ENCODE measurements around the gene NTSR1.

Gene NTSR1

DNA sequence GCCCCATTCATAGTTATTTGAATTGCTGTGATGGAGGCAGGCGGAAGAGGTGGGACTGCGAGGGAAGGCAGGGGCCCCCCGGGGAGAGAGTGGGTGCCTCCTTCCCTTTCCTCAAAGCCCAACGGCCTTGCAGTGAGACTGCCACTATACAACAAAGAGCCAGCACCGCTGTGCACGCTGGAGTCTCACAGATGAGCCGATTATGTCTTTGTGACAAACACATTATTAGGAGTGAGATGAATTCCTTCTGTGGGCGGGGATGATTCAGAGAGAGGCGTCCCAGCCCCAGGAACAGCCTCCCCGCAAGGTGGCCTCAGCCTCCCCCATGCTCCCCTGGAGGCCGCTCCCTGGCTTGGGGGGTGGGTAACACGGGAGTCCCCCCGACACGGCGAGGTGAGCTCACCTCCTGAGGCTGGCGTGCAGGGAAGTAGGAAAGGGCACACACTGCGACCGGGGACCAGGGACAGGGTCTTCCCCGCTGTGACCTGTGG, 26.7 kb downstream of the NTSR1 start:
- no peaks in the 10 kb centered on the region for H3K9me3 ChIP-seq (ENCODE audit: control insufficient read depth, low read length)
- no peaks in the 10 kb centered on the region for H3K36me3 ChIP-seq (ENCODE audit: control insufficient read depth, insufficient read depth, low read length)
- no peak overlapping the region for H3K4me3 ChIP-seq (ENCODE audit: low read length)
- peaks cover 21% of the 10 kb centered on the region for H3K27me3 ChIP-seq (ENCODE audit: control insufficient read depth, insufficient read depth, low read length)
- H3K9ac ChIP-seq (ENCODE audit: low read length): no peak overlapping the region
- no peaks in the 10 kb centered on the region for H3K4me1 ChIP-seq (ENCODE audit: control insufficient read depth, insufficient read depth, low read length)

DNA sequence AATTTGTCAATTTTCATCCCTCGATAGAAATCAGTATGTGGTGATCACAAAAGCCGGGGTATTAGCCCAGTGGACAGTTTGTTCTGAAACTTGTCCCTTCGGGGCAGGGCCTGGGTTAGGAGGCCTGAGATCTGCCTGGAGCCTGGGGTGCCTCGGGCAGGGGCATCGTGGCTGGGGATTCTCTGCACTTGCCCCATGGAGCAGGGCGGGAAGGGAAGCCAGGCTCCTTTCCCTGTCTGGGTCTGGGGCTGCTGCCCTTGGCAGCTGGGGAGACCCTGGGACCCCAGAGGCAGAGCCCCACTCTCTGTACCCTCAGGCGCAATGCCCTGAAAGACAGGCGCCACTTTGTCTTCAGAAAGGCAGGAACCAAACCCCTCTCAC, 27.4 kb downstream of the NTSR1 start:
- no peak overlapping the region for H3K4me3 ChIP-seq (ENCODE audit: low read length)
- no peaks in the 10 kb centered on the region for H3K36me3 ChIP-seq (ENCODE audit: control insufficient read depth, insufficient read depth, low read length)
- no peaks in the 10 kb centered on the region for H3K4me1 ChIP-seq (ENCODE audit: control insufficient read depth, insufficient read depth, low read length)
- no peak overlapping the region for H3K9ac ChIP-seq (ENCODE audit: low read length)
- H3K9me3 ChIP-seq (ENCODE audit: control insufficient read depth, low read length): no peaks in the 10 kb centered on the region
- H3K27me3 ChIP-seq (ENCODE audit: control insufficient read depth, insufficient read depth, low read length): peaks cover 22% of the 10 kb centered on the region

DNA sequence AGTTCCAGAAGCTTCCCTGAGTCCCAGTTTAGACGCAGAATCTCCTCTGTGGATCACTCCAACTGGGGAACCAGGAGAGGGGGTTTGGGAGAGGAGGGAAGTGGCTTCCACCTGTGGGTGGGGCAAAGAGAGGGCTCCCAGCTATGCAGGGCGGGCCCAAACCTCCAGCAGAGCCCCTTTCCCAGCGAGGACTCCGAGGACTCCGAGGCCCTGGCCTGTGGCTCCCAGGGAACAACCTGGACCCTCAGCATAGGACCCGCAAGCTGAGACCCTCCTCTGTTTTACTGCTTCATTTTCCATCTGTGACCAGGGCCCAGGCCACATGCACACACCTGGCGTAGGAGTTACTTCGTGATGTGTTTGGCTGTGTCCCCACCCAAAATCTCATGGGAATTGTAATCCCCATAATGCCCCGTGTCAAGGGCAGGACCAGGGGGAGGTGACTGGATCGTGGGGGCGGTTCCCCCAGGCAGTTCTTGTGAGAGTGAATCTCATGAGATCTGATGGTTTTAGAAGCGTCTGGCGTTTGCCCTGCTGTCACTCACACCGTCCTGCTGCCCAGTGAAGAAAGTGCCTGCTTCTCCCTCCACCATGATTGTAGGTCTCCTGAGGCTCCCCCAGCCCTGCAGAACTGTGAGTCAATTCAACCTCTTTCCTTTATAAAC, 27.9 kb downstream of the NTSR1 start:
- peaks cover 27% of the 10 kb centered on the region for H3K27me3 ChIP-seq (ENCODE audit: control insufficient read depth, insufficient read depth, low read length)
- no peak overlapping the region for H3K4me3 ChIP-seq (ENCODE audit: low read length)

DNA sequence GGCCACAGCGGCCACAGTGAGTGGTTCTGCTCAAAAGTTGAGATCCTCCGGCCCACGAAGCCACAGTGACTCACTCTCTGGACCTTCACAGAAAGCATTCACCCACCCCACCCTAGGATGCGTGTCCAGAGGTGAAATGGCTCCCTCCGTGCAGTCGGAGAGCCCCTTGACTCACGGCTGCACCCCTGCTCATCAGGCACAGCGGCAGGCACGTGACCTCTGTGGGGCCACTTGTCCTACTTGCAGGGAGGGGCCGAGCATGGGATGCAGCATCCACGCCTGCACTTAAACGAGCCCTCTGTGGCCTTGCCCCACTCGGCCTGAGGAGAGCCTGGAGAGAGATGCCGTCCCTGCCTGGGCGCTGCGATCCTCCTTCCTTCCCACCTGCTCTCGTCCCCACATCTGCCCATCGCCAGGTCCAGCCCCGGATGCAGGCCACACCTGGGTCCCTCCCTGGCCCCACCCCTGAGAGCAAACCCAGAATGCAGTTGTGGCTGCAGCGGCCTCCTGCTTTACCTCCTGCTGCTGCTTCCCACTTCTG, 28.7 kb downstream of the NTSR1 start:
- no peak overlapping the region for H3K9ac ChIP-seq (ENCODE audit: low read length)
- no peak overlapping the region for H3K4me3 ChIP-seq (ENCODE audit: low read length)
- no peaks in the 10 kb centered on the region for H3K9me3 ChIP-seq (ENCODE audit: control insufficient read depth, low read length)
- no peaks in the 10 kb centered on the region for H3K4me1 ChIP-seq (ENCODE audit: control insufficient read depth, insufficient read depth, low read length)
- peaks cover 31% of the 10 kb centered on the region for H3K27me3 ChIP-seq (ENCODE audit: control insufficient read depth, insufficient read depth, low read length)
- H3K36me3 ChIP-seq (ENCODE audit: control insufficient read depth, insufficient read depth, low read length): no peaks in the 10 kb centered on the region

More for the DNA sequence above, 27.9 kb downstream of the NTSR1 start:
- Histone ChIP-seq H3K9ac (ENCODE audit: low read length) (no peak overlapping the region), H3K36me3 (ENCODE audit: control insufficient read depth, insufficient read depth, low read length) (no peaks in the 10 kb centered on the region), H3K4me1 (ENCODE audit: control insufficient read depth, insufficient read depth, low read length) (no peaks in the 10 kb centered on the region), H3K9me3 (ENCODE audit: control insufficient read depth, low read length) (no peaks in the 10 kb centered on the region)

DNA sequence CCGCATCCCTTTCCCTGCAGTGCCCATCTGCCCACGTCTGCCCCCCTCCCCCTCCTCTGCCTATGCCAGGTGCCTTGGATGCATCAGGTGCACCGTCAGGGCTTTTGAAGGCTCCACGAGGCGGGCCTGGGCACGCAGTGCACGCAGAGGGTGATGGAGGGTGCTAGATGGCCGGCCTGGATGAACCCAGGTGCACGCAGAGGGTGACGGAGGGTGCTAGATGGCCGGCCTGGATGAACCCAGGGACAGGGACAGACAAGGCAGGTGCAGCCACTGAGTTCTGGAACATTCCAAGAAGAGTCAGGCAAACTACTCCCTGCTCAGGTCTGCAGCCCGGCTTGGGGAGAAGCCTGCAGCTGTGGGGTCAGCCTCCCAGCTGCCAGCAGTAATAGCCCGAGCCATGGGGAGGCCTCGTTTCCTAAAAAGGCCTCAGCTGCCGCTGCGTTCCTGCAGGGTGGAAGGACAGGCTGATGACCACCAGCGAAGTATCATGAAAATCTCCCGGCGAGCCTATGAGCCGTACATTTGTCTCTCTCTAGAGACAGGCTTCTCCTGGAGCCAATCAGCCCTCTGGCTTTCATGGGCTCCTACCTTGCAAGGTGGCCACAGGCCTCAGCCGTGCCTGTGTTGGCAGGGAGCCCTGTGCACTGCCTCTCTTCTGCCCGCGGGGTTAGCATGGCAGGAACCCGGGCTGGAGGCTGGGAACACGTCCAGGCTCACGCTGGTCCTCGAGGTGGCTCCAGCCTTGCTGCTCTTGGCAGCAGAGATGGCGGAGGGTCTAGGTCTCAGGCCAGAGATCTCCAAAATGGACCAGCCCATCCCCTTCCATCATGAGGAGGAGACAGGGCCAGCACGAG, 29.6 kb downstream of the NTSR1 start:
- Histone ChIP-seq H3K4me3 (ENCODE audit: low read length) (no peak overlapping the region), H3K9me3 (ENCODE audit: control insufficient read depth, low read length) (no peaks in the 10 kb centered on the region), H3K4me1 (ENCODE audit: control insufficient read depth, insufficient read depth, low read length) (no peaks in the 10 kb centered on the region), H3K9ac (ENCODE audit: low read length) (no peak overlapping the region), H3K27me3 (ENCODE audit: control insufficient read depth, insufficient read depth, low read length) (peaks cover 28% of the 10 kb centered on the region), H3K36me3 (ENCODE audit: control insufficient read depth, insufficient read depth, low read length) (no peaks in the 10 kb centered on the region)

DNA sequence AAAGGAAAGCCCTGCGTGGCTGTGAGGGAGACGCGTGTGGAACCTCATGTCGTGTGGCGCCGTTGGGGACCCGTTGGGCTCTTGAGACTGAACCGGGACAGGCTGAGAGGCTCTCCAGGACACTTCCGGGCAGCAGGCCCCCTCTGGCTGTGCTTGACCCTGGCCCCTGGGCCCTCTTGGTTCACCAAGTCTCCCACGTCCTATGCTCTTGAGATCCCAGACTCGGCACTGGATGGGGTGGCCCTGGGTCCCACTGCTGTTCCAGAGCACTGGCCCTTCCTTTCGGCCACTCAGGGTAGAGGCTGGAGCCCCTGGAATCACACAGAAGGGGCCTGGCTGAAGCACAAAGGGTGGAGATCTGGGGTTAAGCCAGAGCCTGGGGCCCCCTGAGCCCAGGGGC, 30.4 kb downstream of the NTSR1 start:
- Histone ChIP-seq H3K4me1 (ENCODE audit: control insufficient read depth, insufficient read depth, low read length) (no peaks in the 10 kb centered on the region), H3K36me3 (ENCODE audit: control insufficient read depth, insufficient read depth, low read length) (no peaks in the 10 kb centered on the region), H3K4me3 (ENCODE audit: low read length) (no peak overlapping the region), H3K27me3 (ENCODE audit: control insufficient read depth, insufficient read depth, low read length) (peaks cover 23% of the 10 kb centered on the region), H3K9ac (ENCODE audit: low read length) (no peak overlapping the region), H3K9me3 (ENCODE audit: control insufficient read depth, low read length) (no peaks in the 10 kb centered on the region)

DNA sequence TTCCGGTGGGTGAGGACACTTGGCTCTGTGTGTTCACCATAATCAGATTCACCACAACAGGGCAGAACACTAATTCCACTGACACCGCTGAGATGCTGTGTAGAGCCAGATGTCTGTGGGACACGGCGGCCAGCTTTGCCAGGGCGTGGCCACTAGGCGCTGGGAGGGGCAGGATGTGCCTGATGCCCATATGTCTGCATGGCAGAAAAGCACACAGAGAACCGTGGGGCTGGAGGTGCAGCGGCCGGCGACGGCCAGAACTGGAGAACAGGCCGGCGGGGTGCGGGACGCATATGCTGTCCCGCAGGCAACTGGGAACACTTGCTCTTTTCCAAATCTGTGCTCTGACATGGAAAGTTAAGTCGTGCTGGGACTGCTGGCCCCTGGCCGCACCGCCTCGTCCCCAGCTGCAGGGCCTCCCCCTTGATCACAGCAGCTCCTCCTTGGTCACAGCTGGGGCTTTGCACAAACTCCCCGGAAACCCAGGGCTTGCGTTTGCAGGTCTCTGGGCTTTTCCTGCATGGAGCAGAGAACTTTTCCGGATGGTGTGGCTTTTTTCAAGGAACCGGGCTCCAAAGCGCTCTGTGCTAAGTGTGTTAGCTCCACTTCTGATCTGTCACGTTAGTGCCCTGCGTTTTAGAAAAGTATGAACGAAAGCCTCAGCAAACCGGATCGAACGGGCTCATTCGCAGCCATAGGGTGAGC, 31.1 kb downstream of the NTSR1 start:
- Histone ChIP-seq H3K9me3 (ENCODE audit: control insufficient read depth, low read length) (no peaks in the 10 kb centered on the region), H3K36me3 (ENCODE audit: control insufficient read depth, insufficient read depth, low read length) (no peaks in the 10 kb centered on the region), H3K9ac (ENCODE audit: low read length) (no peak overlapping the region), H3K27me3 (ENCODE audit: control insufficient read depth, insufficient read depth, low read length) (peaks cover 23% of the 10 kb centered on the region), H3K4me1 (ENCODE audit: control insufficient read depth, insufficient read depth, low read length) (no peaks in the 10 kb centered on the region), H3K4me3 (ENCODE audit: low read length) (no peak overlapping the region)

DNA sequence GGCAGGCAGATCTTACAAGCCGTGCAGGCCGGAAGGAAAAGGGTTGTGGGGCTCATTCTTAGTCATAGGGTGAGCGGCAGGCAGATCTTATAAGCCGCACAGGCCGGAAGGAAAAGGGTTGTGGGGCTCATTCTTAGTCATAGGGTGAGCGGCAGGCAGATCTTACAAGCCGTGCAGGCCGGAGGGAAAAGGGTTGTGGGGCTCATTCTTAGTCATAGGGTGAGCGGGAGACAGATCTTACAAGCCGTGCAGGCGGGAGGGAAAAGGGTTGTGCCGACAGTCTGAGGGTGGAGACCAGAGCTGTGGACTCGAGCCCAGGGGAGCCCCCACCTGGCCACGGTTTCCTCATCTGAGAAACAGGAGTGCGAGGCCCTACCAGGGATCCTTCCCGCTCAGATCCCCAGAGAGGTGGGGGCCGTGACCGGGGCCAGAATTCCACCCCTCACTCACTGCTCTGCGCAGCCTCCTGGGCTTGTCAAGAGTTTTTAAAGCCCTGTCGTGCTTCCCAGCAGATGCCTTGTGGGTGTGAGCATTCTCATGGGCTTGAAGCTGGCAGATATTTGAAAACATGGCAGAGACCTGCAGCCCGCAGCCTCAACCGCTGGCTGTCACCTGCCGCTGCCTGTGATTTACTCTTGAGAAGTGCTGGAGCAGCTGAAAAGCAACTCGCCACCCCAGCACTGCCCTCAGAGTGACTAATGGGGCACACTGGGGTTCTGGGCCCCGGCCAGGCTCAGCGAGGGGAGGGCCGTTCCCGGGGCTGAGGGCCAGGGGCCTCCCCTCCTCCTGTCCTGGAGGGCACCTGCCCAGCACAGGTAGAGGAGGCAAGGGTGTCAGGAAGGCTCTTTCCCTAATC, 31.9 kb downstream of the NTSR1 start:
- peaks cover 19% of the 10 kb centered on the region for H3K27me3 ChIP-seq (ENCODE audit: control insufficient read depth, insufficient read depth, low read length)
- no peak overlapping the region for H3K4me3 ChIP-seq (ENCODE audit: low read length)
- no peaks in the 10 kb centered on the region for H3K9me3 ChIP-seq (ENCODE audit: control insufficient read depth, low read length)
- H3K9ac ChIP-seq (ENCODE audit: low read length): no peak overlapping the region
- H3K4me1 ChIP-seq (ENCODE audit: control insufficient read depth, insufficient read depth, low read length): no peaks in the 10 kb centered on the region
- H3K36me3 ChIP-seq (ENCODE audit: control insufficient read depth, insufficient read depth, low read length): no peaks in the 10 kb centered on the region

DNA sequence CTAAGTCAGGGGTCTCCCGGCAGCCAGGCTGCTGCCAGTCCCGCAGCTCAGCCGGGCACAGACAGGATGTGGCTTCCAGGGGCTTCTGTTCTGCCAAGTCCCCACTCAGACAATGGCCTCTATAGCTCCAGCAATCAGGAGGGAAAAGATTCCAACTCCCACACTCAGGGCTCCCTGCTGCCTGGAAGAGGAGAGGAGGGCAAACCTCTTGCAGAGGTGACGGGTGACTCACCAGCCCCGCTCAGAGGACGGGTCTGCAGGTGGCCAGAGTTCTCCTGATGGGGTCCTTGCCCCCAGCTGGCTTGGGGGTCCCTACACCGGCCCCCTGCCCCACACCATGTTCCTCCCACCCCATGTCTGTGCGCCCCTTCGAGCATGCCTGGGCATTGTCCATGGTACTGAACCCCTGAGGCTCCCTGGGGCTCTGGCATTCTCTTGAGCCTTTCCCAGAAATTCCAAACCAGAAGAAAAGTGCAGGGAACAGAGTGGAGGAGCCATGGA, 32.6 kb downstream of the NTSR1 start:
- Histone ChIP-seq H3K27me3 (ENCODE audit: control insufficient read depth, insufficient read depth, low read length) (peaks cover 22% of the 10 kb centered on the region), H3K4me1 (ENCODE audit: control insufficient read depth, insufficient read depth, low read length) (no peaks in the 10 kb centered on the region), H3K4me3 (ENCODE audit: low read length) (no peak overlapping the region), H3K9me3 (ENCODE audit: control insufficient read depth, low read length) (no peaks in the 10 kb centered on the region), H3K36me3 (ENCODE audit: control insufficient read depth, insufficient read depth, low read length) (no peaks in the 10 kb centered on the region), H3K9ac (ENCODE audit: low read length) (no peak overlapping the region)

DNA sequence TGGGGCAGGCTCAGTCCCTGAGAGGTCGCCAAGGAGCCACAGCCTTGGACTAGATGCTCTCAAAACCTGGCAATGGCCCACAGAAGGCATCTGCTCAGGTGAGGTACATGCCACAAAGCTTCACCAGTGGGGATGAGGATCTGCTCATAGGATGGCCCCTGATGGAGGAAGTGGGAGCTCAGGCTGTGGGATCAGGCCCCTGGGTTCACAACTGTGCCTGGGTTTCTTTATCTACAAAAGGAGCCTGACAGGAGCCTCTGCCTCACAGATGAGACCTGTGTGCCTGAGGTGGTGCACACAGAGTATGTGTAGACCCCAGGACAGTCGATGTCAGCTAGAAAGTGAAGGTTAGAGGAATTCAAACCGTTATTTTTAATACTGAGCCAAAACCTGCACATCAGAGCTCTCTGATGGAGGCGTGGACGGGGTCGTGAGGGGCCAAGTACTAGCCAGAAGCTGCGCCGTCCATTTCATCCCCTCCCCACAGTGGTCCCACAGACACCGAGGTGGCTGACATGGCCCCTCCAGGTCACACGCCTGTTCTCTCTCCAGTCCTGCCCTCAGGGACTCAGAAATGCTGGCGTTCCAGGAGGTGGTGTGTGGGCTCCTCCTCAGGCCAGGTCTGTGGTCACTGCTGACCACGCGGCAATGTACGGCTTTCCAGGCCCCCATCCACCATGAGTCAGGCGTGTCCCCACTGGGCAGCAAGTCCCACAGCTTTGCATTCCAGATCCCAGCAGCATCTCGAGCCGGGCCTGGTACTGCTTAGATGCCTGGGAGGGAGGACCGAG, 33.3 kb downstream of the NTSR1 start:
- H3K9me3 ChIP-seq (ENCODE audit: control insufficient read depth, low read length): no peaks in the 10 kb centered on the region
- H3K27me3 ChIP-seq (ENCODE audit: control insufficient read depth, insufficient read depth, low read length): peaks cover 22% of the 10 kb centered on the region
- H3K4me3 ChIP-seq (ENCODE audit: low read length): no peak overlapping the region
- no peaks in the 10 kb centered on the region for H3K4me1 ChIP-seq (ENCODE audit: control insufficient read depth, insufficient read depth, low read length)
- no peaks in the 10 kb centered on the region for H3K36me3 ChIP-seq (ENCODE audit: control insufficient read depth, insufficient read depth, low read length)
- no peak overlapping the region for H3K9ac ChIP-seq (ENCODE audit: low read length)

Measured in mucosa of stomach (tissue), 1 donor.